ENCODE measurements around the gene SHROOM3.

SHROOM3 gene

GRCh38 chr4:76654791-76655190 lies 219.8 kb downstream of the SHROOM3 start:
- Histone ChIP-seq H3K27me3 (replicated peaks; ENCODE audit: control insufficient read depth, insufficient read depth, low read length) (no peaks in the 10 kb centered on the region), H3K36me3 (ENCODE audit: control insufficient read depth, insufficient read depth, low read length) (no peaks in the 10 kb centered on the region), H3K4me3 (replicated peaks; ENCODE audit: low read depth, low read length) (no peak overlapping the region)
- no peak for DNase-seq (ENCODE audit: extremely low read depth, insufficient read length)
- no peak for TF ChIP-seq CTCF (IDR thresholded peaks at IDR 0.05; ENCODE audit: insufficient read depth, low read length, poor library complexity, severe bottlenecking)

GRCh38 chr4:76655566-76656479 lies 220.8 kb downstream of the SHROOM3 start:
- H3K4me3 ChIP-seq (replicated peaks; ENCODE audit: low read depth, low read length), result no peak overlapping the region
- TF ChIP-seq CTCF (IDR thresholded peaks at IDR 0.05; ENCODE audit: insufficient read depth, low read length, poor library complexity, severe bottlenecking), result no peak
- H3K36me3 ChIP-seq (ENCODE audit: control insufficient read depth, insufficient read depth, low read length), result no peaks in the 10 kb centered on the region
- DNase-seq (ENCODE audit: extremely low read depth, insufficient read length), result no peak
- H3K27me3 ChIP-seq (replicated peaks; ENCODE audit: control insufficient read depth, insufficient read depth, low read length), result no peaks in the 10 kb centered on the region

GRCh38 chr4:76657443-76657842 lies 222.4 kb downstream of the SHROOM3 start:
- no peaks in the 10 kb centered on the region for H3K27me3 ChIP-seq (replicated peaks; ENCODE audit: control insufficient read depth, insufficient read depth, low read length)
- TF ChIP-seq CTCF (IDR thresholded peaks at IDR 0.05; ENCODE audit: insufficient read depth, low read length, poor library complexity, severe bottlenecking), result no peak
- H3K4me3 ChIP-seq (replicated peaks; ENCODE audit: low read depth, low read length), result no peak overlapping the region
- no peak for DNase-seq (ENCODE audit: extremely low read depth, insufficient read length)
- H3K36me3 ChIP-seq (ENCODE audit: control insufficient read depth, insufficient read depth, low read length), result no peaks in the 10 kb centered on the region

GRCh38 chr4:76658231-76659102 lies 223.4 kb downstream of the SHROOM3 start:
- Histone ChIP-seq H3K4me3 (replicated peaks; ENCODE audit: low read depth, low read length) (no peak overlapping the region), H3K27me3 (replicated peaks; ENCODE audit: control insufficient read depth, insufficient read depth, low read length) (no peaks in the 10 kb centered on the region), H3K36me3 (ENCODE audit: control insufficient read depth, insufficient read depth, low read length) (no peaks in the 10 kb centered on the region)
- no peak for TF ChIP-seq CTCF (IDR thresholded peaks at IDR 0.05; ENCODE audit: insufficient read depth, low read length, poor library complexity, severe bottlenecking)
- no peak for DNase-seq (ENCODE audit: extremely low read depth, insufficient read length)

- H3K4me3 ChIP-seq (replicated peaks; ENCODE audit: low read depth, low read length), result no peak overlapping the region
- no peak for DNase-seq (ENCODE audit: extremely low read depth, insufficient read length)
- H3K27me3 ChIP-seq (replicated peaks; ENCODE audit: control insufficient read depth, insufficient read depth, low read length), result no peaks in the 10 kb centered on the region
- no peak for TF ChIP-seq CTCF (IDR thresholded peaks at IDR 0.05; ENCODE audit: insufficient read depth, low read length, poor library complexity, severe bottlenecking)
- H3K36me3 ChIP-seq (ENCODE audit: control insufficient read depth, insufficient read depth, low read length), result no peaks in the 10 kb centered on the region
Measured at GRCh38 chr4:76659103-76659490, 224.1 kb downstream of the SHROOM3 start.

All from GM06990 (cell line).